ENCODE results near the gene CMSS1.

- TF ChIP-seq CTCF (IDR thresholded peaks at IDR 0.05) (no peak), POLR2AphosphoS5 (IDR thresholded peaks at IDR 0.05) (no peak), POLR2A (IDR thresholded peaks at IDR 0.05; ENCODE audit: low read depth) (no peak), EP300 (IDR thresholded peaks at IDR 0.05) (no peak)
Observed at GRCh38 chr3:100151024-100151707, 333.5 kb downstream of the CMSS1 start.

Measured in esophagus muscularis mucosa (tissue), 4 donors.